PC-9 (cell line): Measurements from ENCODE around the gene IRF6.

Experiments used
- EZH2 ChIP-seq: fragments of 200-600 bp; sonication (generic); IDR thresholded peaks from 2 replicates; pipeline ENCODE4 v1.8.0; 2017; ENCODE audit warnings: antibody characterized with exemption, low read depth
- TF ChIP-seq, protein P1 (sequence below): fragments of 200-600 bp; sonication (generic); conservative IDR thresholded peaks from 2 replicates; pipeline ENCODE4 v1.6.1; 2017; ENCODE audit warnings: mixed run types, antibody characterized with exemption, mild to moderate bottlenecking, moderate library complexity

DNA sequence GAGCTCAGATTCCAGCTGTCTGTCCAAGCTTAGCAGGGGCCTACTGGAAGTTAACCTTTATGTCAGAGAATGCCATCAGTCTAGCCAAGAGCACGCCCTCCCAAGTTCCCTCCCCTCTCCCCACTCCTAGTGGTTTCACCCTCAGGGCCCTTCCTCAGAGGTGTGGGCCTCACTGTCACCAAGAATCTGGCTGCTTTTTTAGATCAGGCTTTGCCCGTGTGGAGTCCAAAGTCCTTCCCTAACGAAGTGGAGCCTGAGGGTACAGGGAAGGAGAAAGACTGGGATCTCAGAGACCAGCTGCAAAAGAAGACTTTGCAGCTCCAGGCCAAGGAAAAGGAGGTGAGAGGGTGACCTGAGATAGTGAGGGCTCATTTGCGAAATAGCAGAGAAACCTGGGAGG lies 25.7 kb downstream of the IRF6 start:
- TF ChIP-seq EZH2: no peak
- TF ChIP-seq, protein P1, sequence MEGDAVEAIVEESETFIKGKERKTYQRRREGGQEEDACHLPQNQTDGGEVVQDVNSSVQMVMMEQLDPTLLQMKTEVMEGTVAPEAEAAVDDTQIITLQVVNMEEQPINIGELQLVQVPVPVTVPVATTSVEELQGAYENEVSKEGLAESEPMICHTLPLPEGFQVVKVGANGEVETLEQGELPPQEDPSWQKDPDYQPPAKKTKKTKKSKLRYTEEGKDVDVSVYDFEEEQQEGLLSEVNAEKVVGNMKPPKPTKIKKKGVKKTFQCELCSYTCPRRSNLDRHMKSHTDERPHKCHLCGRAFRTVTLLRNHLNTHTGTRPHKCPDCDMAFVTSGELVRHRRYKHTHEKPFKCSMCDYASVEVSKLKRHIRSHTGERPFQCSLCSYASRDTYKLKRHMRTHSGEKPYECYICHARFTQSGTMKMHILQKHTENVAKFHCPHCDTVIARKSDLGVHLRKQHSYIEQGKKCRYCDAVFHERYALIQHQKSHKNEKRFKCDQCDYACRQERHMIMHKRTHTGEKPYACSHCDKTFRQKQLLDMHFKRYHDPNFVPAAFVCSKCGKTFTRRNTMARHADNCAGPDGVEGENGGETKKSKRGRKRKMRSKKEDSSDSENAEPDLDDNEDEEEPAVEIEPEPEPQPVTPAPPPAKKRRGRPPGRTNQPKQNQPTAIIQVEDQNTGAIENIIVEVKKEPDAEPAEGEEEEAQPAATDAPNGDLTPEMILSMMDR: no peak
